ENCODE results near the gene VPS13D.

Gene VPS13D

GRCh38 chr1:12527564-12527963 lies 297.7 kb downstream of the VPS13D start:
- no peak for DNase-seq (ENCODE audit: low read depth in 2 of 2)
- TF ChIP-seq CTCF (IDR thresholded peaks at IDR 0.05; ENCODE audit: low read depth, low read length), result no peak
- H3K4me3 ChIP-seq (replicated peaks in 1 of 2; ENCODE audit: low read depth in 2 of 2, low read length in 2 of 2), result no peak overlapping the region

GRCh38 chr1:12528021-12528852 lies 298.4 kb downstream of the VPS13D start:
- H3K4me3 ChIP-seq (replicated peaks in 1 of 2; ENCODE audit: low read depth in 2 of 2, low read length in 2 of 2), result no peak overlapping the region
- DNase-seq (ENCODE audit: low read depth in 2 of 2), result peak; percentile 62 to 76

GRCh38 chr1:12529640-12530174 lies 299.9 kb downstream of the VPS13D start:
- TF ChIP-seq CTCF (IDR thresholded peaks at IDR 0.05; ENCODE audit: low read depth, low read length), result no peak
- H3K4me3 ChIP-seq (replicated peaks in 1 of 2; ENCODE audit: low read depth in 2 of 2, low read length in 2 of 2), result no peak overlapping the region
- DNase-seq (ENCODE audit: low read depth in 2 of 2), result no peak

More at GRCh38 chr1:12528021-12528852, 298.4 kb downstream of the VPS13D start:
- no peak for TF ChIP-seq CTCF (IDR thresholded peaks at IDR 0.05; ENCODE audit: low read depth, low read length)

GRCh38 chr1:12530462-12531178 lies 300.8 kb downstream of the VPS13D start:
- no peak for TF ChIP-seq CTCF (IDR thresholded peaks at IDR 0.05; ENCODE audit: low read depth, low read length)
- no peak for DNase-seq (ENCODE audit: low read depth in 2 of 2)
- no peak overlapping the region for H3K4me3 ChIP-seq (replicated peaks in 1 of 2; ENCODE audit: low read depth in 2 of 2, low read length in 2 of 2)

GRCh38 chr1:12531179-12531499 lies 301.3 kb downstream of the VPS13D start:
- no peak for DNase-seq (ENCODE audit: low read depth in 2 of 2)

More at GRCh38 chr1:12531179-12531499, 301.3 kb downstream of the VPS13D start:
- TF ChIP-seq CTCF (IDR thresholded peaks at IDR 0.05; ENCODE audit: low read depth, low read length), result no peak
- no peak overlapping the region for H3K4me3 ChIP-seq (replicated peaks in 1 of 2; ENCODE audit: low read depth in 2 of 2, low read length in 2 of 2)
